H9 (cell line): ENCODE data around the gene SLC25A26. TPM values are rescaled to one million over a fixed set of nuclear protein-coding genes. Genes with fewer than 3 reads are reported as not detected.

Experiments
- DNase-seq: peaks from one replicate; pipeline ENCODE4 v3.0.0-alpha.2; 2017
- H2AFZ ChIP-seq: one replicate; pipeline ENCODE4 v1.6.1; 2013; ENCODE audit warnings: mild to moderate bottlenecking, low read length, control low read depth, moderate library complexity
- H2AK5ac ChIP-seq: 2 replicates; pipeline ENCODE4 v1.6.1; 2013; ENCODE audit warnings: low read length, control low read depth, mixed read lengths; ENCODE audit not compliant: insufficient read length
- H2BK120ac ChIP-seq: one replicate; pipeline ENCODE4 v1.6.1; 2013; ENCODE audit warnings: low read depth, mild to moderate bottlenecking, low read length, control low read depth, inconsistent platforms; ENCODE audit not compliant: poor library complexity, severe bottlenecking
- H2BK12ac ChIP-seq: 2 replicates; pipeline ENCODE4 v1.6.1; 2013; ENCODE audit warnings: low read length, control low read depth, mixed read lengths, low read depth; ENCODE audit not compliant: insufficient read length
- H2BK15ac ChIP-seq: 2 replicates; pipeline ENCODE4 v1.6.1; 2013; ENCODE audit warnings: low read depth, low read length, control low read depth
- H2BK20ac ChIP-seq: one replicate; pipeline ENCODE4 v1.6.1; 2013; ENCODE audit warnings: low read depth, mild to moderate bottlenecking, low read length, control low read depth, inconsistent platforms; ENCODE audit not compliant: poor library complexity, severe bottlenecking
- H2BK5ac ChIP-seq: 2 replicates; pipeline ENCODE4 v1.6.1; 2013; ENCODE audit warnings: low read length, control low read depth, mixed read lengths; ENCODE audit not compliant: insufficient read length
- H3K14ac ChIP-seq: 2 replicates; pipeline ENCODE4 v1.6.1; 2013; ENCODE audit warnings: low read length, control low read depth; ENCODE audit not compliant: insufficient read depth
- H3K18ac ChIP-seq: 2 replicates; pipeline ENCODE4 v1.6.1; 2013; ENCODE audit warnings: low read depth, mild to moderate bottlenecking, mixed read lengths, low read length, control low read depth; ENCODE audit not compliant: insufficient read length
- H3K23ac ChIP-seq: 2 replicates; pipeline ENCODE4 v1.6.1; 2013; ENCODE audit warnings: low read length, control low read depth, mixed read lengths, low read depth; ENCODE audit not compliant: insufficient read length
- H3K23me2 ChIP-seq: 2 replicates; pipeline ENCODE4 v1.6.1; 2013; ENCODE audit warnings: low read depth, mild to moderate bottlenecking, mixed read lengths, low read length, control low read depth; ENCODE audit not compliant: insufficient read length, poor library complexity, severe bottlenecking
- H3K27ac ChIP-seq: 2 replicates; pipeline ENCODE4 v1.5.1; 2013; ENCODE audit warnings: low read length, control low read depth, mixed read lengths, low read depth; ENCODE audit not compliant: insufficient read length
- H3K27me3 ChIP-seq: 2 replicates; pipeline ENCODE4 v1.6.1; 2013; ENCODE audit warnings: low read length, control low read depth, inconsistent platforms; ENCODE audit not compliant: insufficient read depth
- H3K4ac ChIP-seq: 2 replicates; pipeline ENCODE4 v1.6.1; 2013; ENCODE audit warnings: low read depth, mild to moderate bottlenecking, control low read depth, inconsistent platforms, low read length, moderate library complexity
- H3K4me1 ChIP-seq: 2 replicates; pipeline ENCODE4 v1.6.1; 2013; ENCODE audit warnings: low read length, control low read depth, inconsistent platforms; ENCODE audit not compliant: insufficient read depth
- H3K4me2 ChIP-seq: 2 replicates; pipeline ENCODE4 v1.6.1; 2013; ENCODE audit warnings: low read length, control low read depth, mixed read lengths; ENCODE audit not compliant: insufficient read length, insufficient read depth
- H3K56ac ChIP-seq: 2 replicates; pipeline ENCODE4 v1.6.1; 2013; ENCODE audit warnings: low read depth, mild to moderate bottlenecking, mixed read lengths, low read length, control low read depth; ENCODE audit not compliant: insufficient read length
- H3K79me1 ChIP-seq: 2 replicates; pipeline ENCODE4 v1.6.1; 2013; ENCODE audit warnings: low read depth, mild to moderate bottlenecking, moderate library complexity, low read length, control low read depth, inconsistent platforms; ENCODE audit not compliant: insufficient read depth, poor library complexity, severe bottlenecking
- H3K79me2 ChIP-seq: 2 replicates; pipeline ENCODE4 v1.6.1; 2013; ENCODE audit warnings: low read length, control low read depth, inconsistent platforms; ENCODE audit not compliant: insufficient read depth
- H3K9ac ChIP-seq: 2 replicates; pipeline ENCODE4 v1.6.1; 2013; ENCODE audit warnings: low read length, control low read depth, mixed read lengths; ENCODE audit not compliant: insufficient read length; ENCODE audit errors: extremely low read depth
- H3K9me3 ChIP-seq: one replicate; pipeline ENCODE4 v1.6.1; 2013; ENCODE audit warnings: low read depth, low read length, inconsistent platforms; ENCODE audit not compliant: control insufficient read depth
- H3T11ph ChIP-seq: one replicate; pipeline ENCODE4 v1.6.1; 2013; ENCODE audit warnings: mild to moderate bottlenecking, low read length, control low read depth, inconsistent platforms
- H4K20me1 ChIP-seq: one replicate; pipeline ENCODE4 v1.6.1; 2013; ENCODE audit not compliant: control insufficient read depth, insufficient read length, insufficient read depth
- H4K5ac ChIP-seq: 2 replicates; pipeline ENCODE4 v1.6.1; 2013; ENCODE audit warnings: low read depth, mild to moderate bottlenecking, mixed read lengths, low read length, control low read depth; ENCODE audit not compliant: insufficient read length
- H4K8ac ChIP-seq: replicated peaks from 2 replicates; pipeline ENCODE4 v1.6.1; 2013; ENCODE audit warnings: low read length, control low read depth, mixed read lengths, low read depth; ENCODE audit not compliant: insufficient read length
- H4K91ac ChIP-seq: 2 replicates; pipeline ENCODE4 v1.6.1; 2013; ENCODE audit warnings: low read depth, mild to moderate bottlenecking, moderate library complexity, mixed read lengths, low read length, control low read depth; ENCODE audit not compliant: insufficient read length
- H3K27ac Mint-ChIP-seq, 3 experiments: 2 replicates in 2 of 3; 3 replicates in 1 of 3; pipeline ENCODE4 v1.8.0; 2020 to 2021; ENCODE audit warnings: mixed read lengths in 3 of 3, mild to moderate bottlenecking in 1 of 3, moderate library complexity in 1 of 3
- H3K27me3 Mint-ChIP-seq: 2 replicates; pipeline ENCODE4 v1.8.0; 2021; ENCODE audit warnings: low read depth, mild to moderate bottlenecking, moderate library complexity, mixed read lengths
- H3K36me3 Mint-ChIP-seq, 3 experiments: 2 replicates in 2 of 3; 3 replicates in 1 of 3; pipeline ENCODE4 v1.8.0; 2020 to 2021; ENCODE audit warnings: low read depth in 3 of 3, mixed read lengths in 3 of 3; ENCODE audit not compliant: insufficient read depth in 1 of 3
- H3K4me1 Mint-ChIP-seq, 2 experiments: 2 replicates each; pipeline ENCODE4 v1.8.0; 2020; ENCODE audit warnings: mixed read lengths in 2 of 2
- H3K4me3 Mint-ChIP-seq, 2 experiments: 2 replicates in 1 of 2; 3 replicates in 1 of 2; pipeline ENCODE4 v1.8.0; 2020 to 2021; ENCODE audit warnings: mild to moderate bottlenecking in 2 of 2, mixed read lengths in 2 of 2, moderate library complexity in 1 of 2
- H3K9me3 Mint-ChIP-seq, 2 experiments: 2 replicates in 1 of 2; 3 replicates in 1 of 2; pipeline ENCODE4 v1.8.0; 2020; ENCODE audit warnings: mild to moderate bottlenecking in 2 of 2, mixed read lengths in 2 of 2, moderate library complexity in 1 of 2
- CTCF ChIP-seq: fragments of 200-600 bp; sonication (generic); conservative IDR thresholded peaks from 3 replicates; pipeline ENCODE4 v1.8.0; 2021; ENCODE audit warnings: antibody characterized with exemption, mild to moderate bottlenecking
- WGBS: extraction: QIAGEN DNeasy Blood & Tissue Kit; methylation state at CpG from one replicate; pipeline ENCODE4 v1.1.7; 2013; ENCODE audit warnings: missing lambda C conversion rate, low lambda C conversion rate, mixed read lengths; ENCODE audit not compliant: insufficient read length; ENCODE audit errors: extremely low coverage; 5-methylcytosine and 5-hydroxymethylcytosine counted together
- total RNA-seq: library from RNA; stranded (reverse); gene quantifications from 2 replicates; pipeline ENCODE4 v1.2.1, GENCODE V29; 2021

SLC25A26 gene
- total RNA-seq, 1 experiment from 2014 or later, result 30.2 TPM

- Histone ChIP-seq H3K14ac (no peak overlapping the region), H3K56ac (no peak overlapping the region), H3K79me2 (no peaks in the 10 kb centered on the region), H2BK20ac (no peak overlapping the region), H3K4ac (no peak overlapping the region), H2BK5ac (no peak overlapping the region), H4K20me1 (no peaks in the 10 kb centered on the region), H3K23me2 (no peaks in the 10 kb centered on the region), H3K4me1 (no peaks in the 10 kb centered on the region; the same call in 1 of the 2 replicates), H3K79me1 (no peaks in the 10 kb centered on the region), H4K8ac (no peak overlapping the region), H4K5ac (no peak overlapping the region), H3K27ac (no peak overlapping the region), H3K4me2 (no peak overlapping the region), H2AK5ac (no peak overlapping the region), H3K27me3 (no peaks in the 10 kb centered on the region), H2BK120ac (no peak overlapping the region), H2BK15ac (no peak overlapping the region), H3T11ph (no peak overlapping the region), H4K91ac (no peak overlapping the region), H3K18ac (no peak overlapping the region), H2BK12ac (no peak overlapping the region), H3K9ac (no peak overlapping the region), H3K23ac (no peak overlapping the region), H3K9me3 (no peaks in the 10 kb centered on the region), H2AFZ (no peak overlapping the region)
- no peak for DNase-seq
- Mint-ChIP-seq H3K4me3 (peak overlapping the region in 1 of 2 experiments; percentile 22; a peak in 2 of 5 replicates), H3K4me1 (peaks cover 16 to 22% of the 10 kb centered on the region in 2 experiments), H3K27ac (peak overlapping the region in 2 of 3 experiments; percentile 50 to 92; a peak in 4 of 7 replicates), H3K36me3 (no peaks in the 10 kb centered on the region), H3K9me3 (no peaks in the 10 kb centered on the region), H3K27me3 (no peaks in the 10 kb centered on the region)
- WGBS, result no CpG with 5 or more reads among the region's 2 CpGs
- no peak for TF ChIP-seq CTCF
These were observed 114.9 kb downstream of the SLC25A26 start for GRCh38 chr3:66335671-66336070.
